Measurements from ENCODE around the gene CATSPER3.

Gene CATSPER3

DNA sequence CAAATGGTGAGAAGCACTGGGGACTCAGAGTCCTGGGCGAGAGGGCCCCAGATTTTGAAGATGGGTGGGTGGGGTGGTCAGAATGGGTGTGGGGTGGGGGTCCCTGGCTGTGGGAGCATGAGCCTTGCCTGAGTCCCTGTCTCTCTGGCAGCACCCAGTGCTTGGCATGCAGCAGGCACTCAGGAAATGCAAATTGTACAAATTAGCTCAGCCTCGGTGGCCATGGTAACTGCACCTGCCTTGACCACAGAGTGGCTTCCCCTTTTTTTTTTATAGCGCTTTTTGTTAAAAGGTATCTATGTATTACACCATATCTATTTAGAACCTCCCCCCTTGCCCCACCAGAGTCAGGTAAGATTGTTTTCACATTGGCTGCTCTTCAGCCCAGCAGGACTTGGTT, 85.6 kb downstream of the CATSPER3 start:
- peak; percentile 48 for ATAC-seq (replicated peaks)
- Mint-ChIP-seq H3K27ac (no peak overlapping the region), H3K4me1 (ENCODE audit: low read depth in 2 of 2) (no peaks in the 10 kb centered on the region)

DNA sequence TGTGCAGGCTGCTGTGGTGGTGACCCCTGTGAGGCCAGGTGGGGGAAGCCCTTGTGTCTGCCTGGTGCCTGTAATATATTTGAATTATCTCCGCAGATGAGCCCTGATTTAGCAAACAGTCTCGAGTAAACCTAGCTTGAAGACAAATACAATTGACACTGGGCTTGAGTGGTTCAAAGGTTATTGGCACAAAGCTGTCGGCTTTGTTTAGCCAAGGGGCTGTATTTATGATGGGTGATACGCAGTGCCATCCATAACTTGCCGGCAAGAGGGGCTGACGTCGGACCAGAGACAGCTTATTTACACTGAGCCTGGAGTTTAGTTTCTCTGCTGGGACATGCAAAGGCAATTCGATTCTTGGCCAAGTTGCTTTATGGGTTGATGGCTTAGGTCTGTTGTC, 86.3 kb downstream of the CATSPER3 start:
- no peaks in the 10 kb centered on the region for H3K36me3 Mint-ChIP-seq (ENCODE audit: insufficient read depth)
- H3K9me3 Mint-ChIP-seq: no peaks in the 10 kb centered on the region
- H3K27ac Mint-ChIP-seq: no peak overlapping the region
- DNase-seq (no peak), ATAC-seq (replicated peaks) (no peak)
- H3K27me3 Mint-ChIP-seq: peaks cover 59 to 96% of the 10 kb centered on the region in 2 donors
- H3K4me1 Mint-ChIP-seq (ENCODE audit: low read depth in 2 of 2): no peaks in the 10 kb centered on the region
- H3K4me3 Mint-ChIP-seq: no peak overlapping the region

More for the DNA sequence above, 85.6 kb downstream of the CATSPER3 start:
- peaks cover 55 to 96% of the 10 kb centered on the region in 2 donors for H3K27me3 Mint-ChIP-seq
- H3K9me3 Mint-ChIP-seq: no peaks in the 10 kb centered on the region
- no peak overlapping the region for H3K4me3 Mint-ChIP-seq
- DNase-seq: no peak
- no peaks in the 10 kb centered on the region for H3K36me3 Mint-ChIP-seq (ENCODE audit: insufficient read depth)

DNA sequence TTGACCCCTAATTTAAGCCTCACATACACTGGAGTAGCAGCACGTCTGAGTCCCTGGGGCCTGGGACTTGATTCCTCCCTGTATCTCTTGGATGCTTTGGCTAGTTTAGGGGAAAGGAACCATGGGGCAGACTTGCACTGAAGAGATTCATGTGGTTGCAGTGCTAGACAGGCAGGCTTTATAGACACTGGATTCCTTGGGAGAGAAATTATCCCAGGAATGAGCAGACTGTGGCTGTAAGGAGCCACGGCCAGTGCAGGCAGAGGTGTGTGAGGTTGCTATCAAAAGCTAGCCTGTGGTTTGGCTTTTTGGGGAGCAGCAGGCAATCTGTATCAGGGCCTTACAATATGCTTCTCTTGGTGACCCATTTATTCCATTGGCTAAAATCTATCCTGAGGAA, 86.8 kb downstream of the CATSPER3 start:
- DNase-seq: no peak
- H3K4me1 Mint-ChIP-seq (ENCODE audit: low read depth in 2 of 2): no peaks in the 10 kb centered on the region
- no peak overlapping the region for H3K4me3 Mint-ChIP-seq
- no peaks in the 10 kb centered on the region for H3K36me3 Mint-ChIP-seq (ENCODE audit: insufficient read depth)
- no peak for ATAC-seq (replicated peaks)
- H3K27me3 Mint-ChIP-seq: peaks cover 59 to 96% of the 10 kb centered on the region in 2 donors
- H3K9me3 Mint-ChIP-seq: no peaks in the 10 kb centered on the region
- H3K27ac Mint-ChIP-seq: no peak overlapping the region

DNA sequence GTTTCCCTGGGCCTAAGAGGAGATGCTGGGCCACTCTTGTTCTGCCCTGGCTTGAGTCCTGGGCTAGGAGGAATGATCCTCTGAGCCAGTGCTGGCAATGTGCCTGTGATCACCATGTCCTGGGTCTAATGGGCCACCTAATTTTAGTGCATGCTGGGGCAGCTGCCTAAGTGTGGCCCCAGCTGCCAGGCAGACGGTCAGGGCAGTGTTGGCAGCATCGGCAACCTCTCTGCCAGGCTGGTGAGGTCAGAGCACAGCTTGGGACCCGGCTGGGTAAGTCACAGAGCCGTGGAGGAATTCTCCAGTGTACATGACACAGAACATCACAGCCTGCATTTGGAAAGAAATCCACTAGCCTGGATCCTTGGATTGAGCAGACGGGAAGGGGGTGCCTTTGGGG, 87.7 kb downstream of the CATSPER3 start:
- Mint-ChIP-seq H3K27me3 (peaks cover 59 to 96% of the 10 kb centered on the region in 2 donors), H3K4me3 (no peak overlapping the region)

DNA sequence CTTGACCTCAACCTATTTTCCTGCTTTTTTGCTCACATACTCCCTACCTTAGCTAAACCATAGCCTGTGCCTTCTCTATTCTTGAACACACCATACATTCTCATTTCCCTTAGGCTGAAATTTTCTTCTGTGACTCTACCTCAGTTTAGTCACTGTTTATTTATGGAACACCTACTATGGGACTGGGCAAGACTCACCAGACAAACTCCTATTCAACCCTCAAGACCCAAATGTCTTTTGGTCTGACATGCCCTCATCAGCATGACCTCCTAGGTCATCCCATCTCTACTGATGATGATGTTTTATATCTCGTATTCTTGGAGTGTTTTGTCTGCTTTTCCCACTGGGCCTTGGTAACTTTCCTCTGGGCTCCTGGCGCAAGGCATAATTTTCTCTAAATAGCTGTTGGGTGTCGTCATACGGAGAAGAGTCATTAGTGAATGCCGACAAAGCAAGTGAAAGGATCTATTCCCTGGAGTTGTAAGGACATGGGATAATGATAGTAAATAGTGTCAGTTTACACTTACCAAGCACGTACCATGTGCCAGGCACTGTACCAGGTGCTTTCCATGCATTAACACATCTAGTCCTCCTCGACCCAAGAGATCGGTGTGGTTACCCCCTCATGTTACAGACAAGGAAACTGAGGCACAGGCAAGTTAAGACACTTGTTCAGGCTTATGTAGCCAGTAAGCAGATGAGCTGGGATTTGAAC, 88.8 kb downstream of the CATSPER3 start:
- no peaks in the 10 kb centered on the region for H3K9me3 Mint-ChIP-seq
- H3K27me3 Mint-ChIP-seq: peaks cover 60 to 96% of the 10 kb centered on the region in 2 donors
- H3K4me1 Mint-ChIP-seq (ENCODE audit: low read depth in 2 of 2): no peaks in the 10 kb centered on the region
- ATAC-seq (replicated peaks) (no peak), DNase-seq (no peak)
- no peak overlapping the region for H3K4me3 Mint-ChIP-seq
- no peak overlapping the region for H3K27ac Mint-ChIP-seq
- H3K36me3 Mint-ChIP-seq (ENCODE audit: insufficient read depth): no peaks in the 10 kb centered on the region

More for the DNA sequence above, 87.7 kb downstream of the CATSPER3 start:
- Mint-ChIP-seq H3K9me3 (no peaks in the 10 kb centered on the region), H3K36me3 (ENCODE audit: insufficient read depth) (no peaks in the 10 kb centered on the region), H3K27ac (no peak overlapping the region), H3K4me1 (ENCODE audit: low read depth in 2 of 2) (no peaks in the 10 kb centered on the region)
- DNase-seq (no peak), ATAC-seq (replicated peaks) (no peak)

DNA sequence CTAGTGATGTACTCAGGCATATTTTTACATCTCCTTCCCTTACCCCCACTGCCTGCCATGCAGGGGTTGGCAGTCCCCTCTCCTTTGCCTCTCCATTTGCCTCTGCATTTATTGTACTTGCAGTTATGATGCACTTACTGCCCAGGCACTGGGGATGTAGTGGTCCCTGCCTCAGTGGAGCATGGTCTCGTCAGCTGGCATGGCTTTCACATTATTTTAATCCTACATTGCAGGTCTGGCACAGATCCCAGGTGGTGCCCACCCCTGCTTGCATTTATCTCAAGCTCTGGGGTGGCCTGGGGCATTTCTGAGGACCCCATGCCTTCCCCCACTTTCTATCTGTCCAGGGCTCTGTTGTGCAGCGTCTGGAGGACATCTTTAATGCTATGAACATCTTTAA, 89.5 kb downstream of the CATSPER3 start:
- Mint-ChIP-seq H3K27ac (no peak overlapping the region), H3K4me3 (no peak overlapping the region), H3K36me3 (ENCODE audit: insufficient read depth) (no peaks in the 10 kb centered on the region), H3K27me3 (peaks cover 60 to 96% of the 10 kb centered on the region in 2 donors), H3K4me1 (ENCODE audit: low read depth in 2 of 2) (no peaks in the 10 kb centered on the region), H3K9me3 (no peaks in the 10 kb centered on the region)
- ATAC-seq (replicated peaks): no peak
- DNase-seq: no peak

DNA sequence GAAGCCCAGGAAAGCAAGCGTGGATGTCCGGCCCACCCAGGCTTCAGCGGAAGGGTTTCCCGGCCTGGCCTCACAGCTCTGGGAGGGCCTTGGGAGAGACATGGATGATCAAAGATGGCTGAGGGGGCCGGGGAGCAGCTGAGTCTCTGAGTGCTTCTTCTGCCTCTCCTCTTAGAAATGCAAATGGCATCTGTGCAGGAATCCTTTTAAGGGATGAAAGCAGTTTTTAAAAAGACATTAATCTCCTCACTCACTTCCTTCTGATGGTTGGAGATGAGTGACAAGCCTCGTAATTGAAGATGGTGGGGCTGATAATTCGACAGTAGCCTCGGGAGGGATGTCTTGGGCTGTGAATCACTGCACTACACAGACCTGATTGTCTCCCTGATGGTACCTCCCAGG, 90.6 kb downstream of the CATSPER3 start:
- Mint-ChIP-seq H3K27ac (no peak overlapping the region), H3K4me1 (ENCODE audit: low read depth in 2 of 2) (no peaks in the 10 kb centered on the region), H3K27me3 (peaks cover 49 to 96% of the 10 kb centered on the region in 2 donors), H3K9me3 (no peaks in the 10 kb centered on the region), H3K4me3 (no peak overlapping the region), H3K36me3 (ENCODE audit: insufficient read depth) (no peaks in the 10 kb centered on the region)
- DNase-seq (no peak), ATAC-seq (replicated peaks) (no peak)

DNA sequence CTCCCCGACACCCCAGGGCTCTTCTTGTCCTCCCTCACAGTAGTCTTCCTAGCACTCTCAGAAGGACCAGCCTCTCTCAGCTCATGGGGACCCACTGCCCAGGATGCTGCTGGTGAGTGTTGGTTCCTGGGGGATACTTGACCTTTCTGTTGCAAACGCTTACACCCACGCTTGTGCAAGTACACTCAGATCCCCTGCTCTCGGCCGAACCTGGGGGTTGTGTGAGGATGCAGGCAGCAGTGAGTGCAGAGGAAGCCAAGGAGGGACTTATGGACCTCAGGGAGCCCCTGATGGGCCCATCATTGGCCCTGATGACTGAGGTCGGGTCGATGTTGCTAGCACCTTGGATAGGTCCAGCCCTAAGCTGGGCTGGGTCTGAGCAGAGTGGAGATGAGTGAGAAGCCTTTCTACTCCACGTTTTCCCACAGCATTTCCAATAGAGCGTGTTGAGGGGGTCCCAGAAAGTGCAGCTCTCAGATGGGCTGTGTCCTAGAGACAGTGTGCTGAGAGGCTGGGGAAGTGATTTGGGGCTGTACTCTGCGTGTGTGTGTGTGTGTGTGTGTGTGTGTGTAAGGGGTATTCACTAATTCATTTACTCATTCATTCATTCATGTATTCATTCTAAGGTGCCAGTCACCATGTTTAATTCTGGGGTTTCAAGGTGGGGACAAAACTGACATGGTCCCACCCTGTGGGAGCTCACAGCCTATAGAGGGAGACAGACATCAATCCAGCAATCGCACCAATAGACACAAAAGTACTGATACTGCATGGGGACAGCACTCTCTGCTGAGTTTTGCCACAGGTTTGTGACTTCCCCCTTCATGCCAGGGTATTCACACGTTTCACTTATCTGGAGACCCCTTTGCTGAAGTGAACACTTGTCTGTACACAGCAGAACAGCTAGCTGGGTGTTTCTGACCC, 91.6 kb downstream of the CATSPER3 start:
- DNase-seq (no peak), ATAC-seq (replicated peaks) (no peak)
- Mint-ChIP-seq H3K27me3 (peaks cover 48 to 96% of the 10 kb centered on the region in 2 donors), H3K4me1 (ENCODE audit: low read depth in 2 of 2) (no peaks in the 10 kb centered on the region), H3K36me3 (ENCODE audit: insufficient read depth) (no peaks in the 10 kb centered on the region), H3K9me3 (no peaks in the 10 kb centered on the region), H3K27ac (no peak overlapping the region), H3K4me3 (no peak overlapping the region)

DNA sequence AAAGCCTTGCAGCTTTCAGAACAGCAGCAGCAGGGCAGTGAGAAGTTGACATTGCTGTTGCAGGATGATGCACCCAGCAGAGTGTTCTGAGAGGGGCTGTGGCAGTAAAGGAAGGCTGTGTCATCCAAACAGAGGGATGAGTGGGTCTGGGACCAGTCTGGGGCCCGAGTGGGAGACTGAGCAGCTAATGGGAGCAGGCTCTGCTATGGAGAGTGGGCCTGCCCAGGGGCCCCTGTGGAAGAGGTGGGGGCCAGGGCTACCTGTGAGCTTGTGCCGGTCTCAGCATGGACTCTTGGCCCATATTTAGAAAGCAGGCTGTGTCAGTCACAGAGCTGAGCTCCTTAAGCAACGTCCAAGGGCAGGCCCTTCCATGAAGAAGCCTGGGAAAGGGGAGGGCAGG, 92.3 kb downstream of the CATSPER3 start:
- H3K27me3 Mint-ChIP-seq: peaks cover 50 to 99% of the 10 kb centered on the region in 2 donors
- no peak for ATAC-seq (replicated peaks)
- H3K36me3 Mint-ChIP-seq (ENCODE audit: insufficient read depth): no peaks in the 10 kb centered on the region
- no peak overlapping the region for H3K4me3 Mint-ChIP-seq
- no peaks in the 10 kb centered on the region for H3K4me1 Mint-ChIP-seq (ENCODE audit: low read depth in 2 of 2)
- DNase-seq: no peak
- H3K9me3 Mint-ChIP-seq: no peaks in the 10 kb centered on the region
- H3K27ac Mint-ChIP-seq: no peak overlapping the region

DNA sequence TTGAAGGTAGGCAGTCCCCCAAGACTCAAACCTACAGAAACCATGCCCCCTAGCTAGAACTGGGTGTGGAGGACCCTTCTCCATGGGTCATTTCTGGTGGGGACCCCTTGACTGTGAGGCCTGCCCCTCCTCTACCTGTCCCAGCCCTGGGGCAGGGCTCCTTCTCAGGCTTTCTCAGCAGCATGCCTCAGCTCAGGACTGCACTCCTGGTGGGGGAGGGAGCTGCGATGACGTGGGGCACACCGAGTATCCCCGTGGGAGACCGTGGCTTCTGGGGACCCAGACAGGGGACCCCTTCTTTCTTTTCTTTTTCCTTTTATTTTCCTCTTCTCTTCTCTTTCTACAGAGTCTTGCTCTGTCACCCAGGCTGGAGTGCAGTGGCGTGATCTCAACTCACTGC, 93.3 kb downstream of the CATSPER3 start:
- Mint-ChIP-seq H3K27ac (no peak overlapping the region), H3K9me3 (no peaks in the 10 kb centered on the region), H3K27me3 (peaks cover 55 to 99% of the 10 kb centered on the region in 2 donors), H3K36me3 (ENCODE audit: insufficient read depth) (no peaks in the 10 kb centered on the region), H3K4me3 (no peak overlapping the region), H3K4me1 (ENCODE audit: low read depth in 2 of 2) (no peaks in the 10 kb centered on the region)
- no peak for DNase-seq
- no peak for ATAC-seq (replicated peaks)

Data from effector memory CD8-positive, alpha-beta T cell (primary cell).